ENCODE measurements around the gene SBK3. TPM values are rescaled to one million over a fixed set of nuclear protein-coding genes. Genes with fewer than 3 reads are reported as not detected.

Gene SBK3
- total and polyA plus RNA-seq, 2 of the 8 experiments (the other 6 are each of a cell fraction or from before 2014, with no cell fraction given): 0.76 to 1.5 TPM

DNA sequence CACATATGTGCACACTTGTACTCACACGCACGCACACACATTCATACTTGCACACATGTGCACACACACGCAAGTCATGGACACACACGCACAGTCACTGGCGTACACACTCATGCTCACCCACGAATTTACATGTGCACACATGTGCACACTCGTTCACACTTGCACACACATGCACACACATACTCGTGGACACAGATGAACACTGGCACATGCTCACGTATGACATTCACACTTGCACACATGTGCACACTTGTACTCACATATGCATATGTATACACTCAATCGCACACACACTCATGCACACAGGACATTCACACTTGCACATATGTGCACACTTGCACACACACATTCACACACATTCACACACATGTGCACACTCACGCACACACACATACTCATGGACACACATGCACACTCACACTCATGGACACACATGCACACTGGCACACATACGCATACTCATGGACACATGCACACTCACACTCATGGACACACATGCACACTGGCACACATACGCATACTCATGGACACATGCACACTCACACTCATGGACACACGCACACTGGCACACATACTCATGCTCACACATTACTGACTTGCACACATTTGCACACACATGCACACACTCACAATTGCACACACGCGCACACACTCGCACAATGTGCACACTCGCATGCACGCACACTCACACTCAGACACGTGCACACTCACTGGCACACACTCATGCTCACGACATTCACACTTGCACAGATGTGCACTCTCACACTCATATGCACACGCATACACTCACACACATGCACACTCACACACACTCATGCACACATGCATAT, 17.9 kb downstream of the SBK3 start:
- H3K14ac ChIP-seq (ENCODE audit: insufficient read length): no peak overlapping the region
- WGBS, 2 experiments (ENCODE audit: extremely low coverage in 1 of 2, insufficient coverage in 1 of 2, insufficient read length in 1 of 2, insufficient replicate concordance in 2 of 2, low coverage in 1 of 2, low lambda C conversion rate in 2 of 2, missing lambda C conversion rate in 1 of 2): 86% methylated on average over 21 of the region's 22 CpGs; no CpG with 5 or more reads in 1 of the 2 experiments
- H4K5ac ChIP-seq (ENCODE audit: insufficient read length, low read depth, low read length): no peak overlapping the region
- CTCF ChIA-PET (ENCODE audit: partially characterized antibody): interaction anchor here (2.9 kb wide), 1 partner anchor 23 kb away, joined by 7 read pairs; no protein-coding TSS in a partner anchor
- H3K23me2 ChIP-seq (ENCODE audit: low read depth, low read length): no peaks in the 10 kb centered on the region
- H3K27ac ChIP-seq (ENCODE audit: low read depth, low read length): no peak overlapping the region
- H2AFZ ChIP-seq (ENCODE audit: low read length): no peak overlapping the region
- H3K79me1 ChIP-seq (ENCODE audit: low read depth, low read length): no peaks in the 10 kb centered on the region
- 0 out of 2 replicates have a peak overlapping the region, but pooled peaks have one; percentile 95 for H2AK5ac ChIP-seq (ENCODE audit: low read depth, low read length)
- H3K4me1 ChIP-seq (replicated peaks in 1 of 4; ENCODE audit: control insufficient read depth in 3 of 4, insufficient read depth in 4 of 4, low read length in 3 of 4): peaks cover 0 to 9% (median 2%) of the 10 kb centered on the region in 4 experiments; a peak in 3 of 7 replicates
- H3K9me3 ChIP-seq (ENCODE audit: insufficient read depth in 2 of 2, low read depth in 1 of 2, low read length in 1 of 2): peaks cover 0 to 7% of the 10 kb centered on the region in 2 experiments; a peak in 2 of 4 replicates
- H2BK12ac ChIP-seq (ENCODE audit: low read depth, low read length): peak overlapping the region; percentile 82; the same call in 1 of the 2 replicates
- no peak overlapping the region for H3K4me3 ChIP-seq (ENCODE audit: extremely low read depth in 1 of 4, insufficient read depth in 2 of 4, low read depth in 3 of 4, low read length in 4 of 4)
- H3K36me3 ChIP-seq (ENCODE audit: control insufficient read depth in 2 of 4, insufficient read depth in 4 of 4, low read length in 3 of 4): no peaks in the 10 kb centered on the region; a peak in 1 of 8 replicates
- no peak overlapping the region; the same call in 1 of the 2 replicates for H4K8ac ChIP-seq (ENCODE audit: extremely low read depth, insufficient read depth, low read length)
- no peak overlapping the region for H2BK20ac ChIP-seq (ENCODE audit: low read length)
- no peak overlapping the region for H2BK120ac ChIP-seq (replicated peaks; ENCODE audit: low read depth, low read length)
- H4K91ac ChIP-seq (replicated peaks; ENCODE audit: insufficient read length, low read length): peak overlapping the region; percentile 95
- no peaks in the 10 kb centered on the region for H3K79me2 ChIP-seq (ENCODE audit: control insufficient read depth in 1 of 2, insufficient read depth in 2 of 2, low read length in 2 of 2)
- DNase-seq (ENCODE audit: low read depth in 1 of 2, low spot score in 2 of 2) (no peak), FAIRE-seq (no peak)
- H3K56ac ChIP-seq (replicated peaks; ENCODE audit: insufficient read length, low read depth, low read length): no peak overlapping the region
- H3K4me2 ChIP-seq (ENCODE audit: insufficient read depth in 1 of 2, low read depth in 2 of 2, low read length in 2 of 2): peak overlapping the region in 1 of 2 experiments; percentile 11; a peak in 1 of 4 replicates
- H4K20me1 ChIP-seq (replicated peaks in 1 of 2; ENCODE audit: control insufficient read depth in 1 of 2, insufficient read depth in 2 of 2, low read length in 2 of 2): peaks cover 0 to 9% of the 10 kb centered on the region in 2 experiments
- no peak overlapping the region for H3K18ac ChIP-seq (ENCODE audit: extremely low read depth, low read length)
- no peak overlapping the region for H2BK15ac ChIP-seq (ENCODE audit: low read length)
- POLR2A ChIA-PET (ENCODE audit: partially characterized antibody): interaction anchor here (0.6 to 1.3 kb wide), 3 partner anchors 24 to 66 kb away, joined by 3 read pairs; no protein-coding TSS in a partner anchor
- no peaks in the 10 kb centered on the region for H3K27me3 ChIP-seq (replicated peaks in 1 of 4; ENCODE audit: control insufficient read depth in 3 of 4, extremely low read depth in 1 of 4, insufficient read depth in 3 of 4, low read length in 3 of 4)
- no peak overlapping the region for H3K23ac ChIP-seq (ENCODE audit: insufficient read length)
- H3K9ac ChIP-seq (replicated peaks in 1 of 4; ENCODE audit: extremely low read depth in 1 of 4, low read depth in 3 of 4, low read length in 3 of 4): no peak overlapping the region
- peak overlapping the region; percentile 10 for H2BK5ac ChIP-seq (ENCODE audit: low read depth, low read length)
- no peak overlapping the region for H3K4ac ChIP-seq (replicated peaks; ENCODE audit: insufficient read length, low read depth, low read length)
- no peak for TF ChIP-seq KDM4A (IDR thresholded peaks at IDR 0.05; ENCODE audit: low read depth, low read length, severe bottlenecking)
- TF ChIP-seq GABPA (IDR thresholded peaks at IDR 0.05; ENCODE audit: borderline replicate concordance, insufficient read depth, low read length): no peak
